T-cell (primary cell): Measurements from ENCODE around the gene ISL2. TPM values are rescaled to one million over a fixed set of nuclear protein-coding genes. Genes with fewer than 3 reads are reported as not detected.

Experiments
- ATAC-seq, 4 experiments: fragments of 200-7000 bp in 3 of 4; fragments of 150-1000 bp in 1 of 4; cut with Tn5 transposase; replicated peaks in 1 of 4; 1 replicate in 3 of 4; 2 replicates in 1 of 4; pipeline ENCODE4 v1.10.0; 2021; ENCODE audit warnings: moderate library complexity in 3 of 4, mild to moderate bottlenecking in 2 of 4, moderate number of reproducible peaks in 1 of 4
- CTCF ChIA-PET, 2 donors: fragments of 300-600 bp; sonication (Branson Sonifier 250); formaldehyde crosslinking; loops; one replicate each; lab custom pipeline; 2022; ENCODE audit warnings: antibody characterized with exemption in 2 of 2; lab: Charles Lee
- POLR2A ChIA-PET, 2 donors: fragments of 300-600 bp; sonication (Branson Sonifier 250); formaldehyde crosslinking; loops; one replicate each; lab custom pipeline; 2022; ENCODE audit warnings: antibody characterized with exemption in 2 of 2; lab: Charles Lee
- DNase-seq, 35 experiments: peaks; one replicate each; pipeline versions ENCODE4 v3.0.0 to v3.0.0-alpha.2; 2013 to 2023
- H3K27ac ChIP-seq: one replicate; pipeline ENCODE4 v1.5.1; 2013; ENCODE audit warnings: low read length
- H3K27me3 ChIP-seq, 2 experiments: replicated peaks in 1 of 2; 1 replicate in 1 of 2; 2 replicates in 1 of 2; pipeline versions ENCODE4 v1.6.1 to v1.7.0; 2013; ENCODE audit warnings: low read length in 1 of 2, mixed read lengths in 1 of 2; ENCODE audit not compliant: control insufficient read depth in 2 of 2, insufficient read depth in 2 of 2; ENCODE audit errors: extremely low read depth in 1 of 2
- H3K36me3 ChIP-seq, 2 donors: 1 replicate in 1 of 2; 2 replicates in 1 of 2; pipeline versions ENCODE4 v1.6.1 to v1.7.0; 2013; ENCODE audit warnings: low read length in 1 of 2; ENCODE audit not compliant: control insufficient read depth in 2 of 2, insufficient read depth in 1 of 2; ENCODE audit errors: extremely low read depth in 1 of 2
- H3K4me1 ChIP-seq, 2 experiments: 1 replicate in 1 of 2; 2 replicates in 1 of 2; pipeline versions ENCODE4 v1.6.1 to v1.7.0; 2013; ENCODE audit warnings: low read length in 2 of 2, mixed read lengths in 1 of 2; ENCODE audit not compliant: insufficient read depth in 2 of 2, control insufficient read depth in 1 of 2; ENCODE audit errors: extremely low read depth in 1 of 2
- H3K4me3 ChIP-seq, 2 donors: 1 replicate in 1 of 2; 2 replicates in 1 of 2; pipeline versions ENCODE4 v1.5.1 to v1.7.0; 2013; ENCODE audit warnings: mild to moderate bottlenecking in 2 of 2, low read length in 1 of 2, moderate library complexity in 1 of 2; ENCODE audit not compliant: control insufficient read depth in 1 of 2; ENCODE audit errors: extremely low read depth in 1 of 2
- H3K9me3 ChIP-seq: 2 replicates; pipeline ENCODE4 v1.7.0; 2013
- H3K27ac Mint-ChIP-seq, 2 donors: one replicate each; pipeline ENCODE4 v1.8.0; 2020 to 2021; ENCODE audit warnings: mild to moderate bottlenecking in 2 of 2, mixed read lengths in 2 of 2
- H3K27me3 Mint-ChIP-seq, 2 donors: one replicate each; pipeline ENCODE4 v1.8.0; 2021 to 2022; ENCODE audit warnings: mixed read lengths in 2 of 2
- H3K36me3 Mint-ChIP-seq: one replicate; pipeline ENCODE4 v1.8.0; 2021; ENCODE audit warnings: mixed read lengths
- H3K4me1 Mint-ChIP-seq, 3 donors: one replicate each; pipeline ENCODE4 v1.8.0; 2020 to 2022; ENCODE audit warnings: mixed read lengths in 3 of 3, mild to moderate bottlenecking in 1 of 3
- H3K4me3 Mint-ChIP-seq, 3 donors: one replicate each; pipeline ENCODE4 v1.8.0; 2020 to 2022; ENCODE audit warnings: mild to moderate bottlenecking in 3 of 3, mixed read lengths in 3 of 3, moderate library complexity in 3 of 3
- H3K9me3 Mint-ChIP-seq, 3 donors: one replicate each; pipeline ENCODE4 v1.8.0; 2020 to 2022; ENCODE audit warnings: mixed read lengths in 3 of 3
- WGBS: methylation state at CpG from one replicate; pipeline ENCODE4 v1.1.5; 2013; ENCODE audit warnings: missing lambda C conversion rate; ENCODE audit not compliant: insufficient coverage; 5-methylcytosine and 5-hydroxymethylcytosine counted together
- total RNA-seq, 35 experiments: library from RNA in 6 of 35; stranded (reverse) in 6 of 35; fragments of 120-200 nt in 1 of 35; gene quantifications; one replicate each; pipeline versions ENCODE4 v1.2.1 to v1.2.4 and lab custom pipeline; 2013 to 2026

Gene ISL2
- total RNA-seq, 5 donors from 2014 or later (not counting 1 experiment from before 2014, with no cell fraction given), result 0.23 to 0.44 (median 0.26) TPM; not detected in 2

- no peak for ATAC-seq
- Mint-ChIP-seq H3K9me3 (no peaks in the 10 kb centered on the region), H3K4me3 (no peak overlapping the region), H3K27ac (no peak overlapping the region), H3K4me1 (no peaks in the 10 kb centered on the region), H3K36me3 (no peaks in the 10 kb centered on the region), H3K27me3 (peaks cover 29 to 36% of the 10 kb centered on the region in 2 donors)
- CTCF ChIA-PET, result no interaction called here
- H3K36me3 ChIP-seq, result no peaks in the 10 kb centered on the region
- H3K27ac ChIP-seq, result no peak overlapping the region
- 100% methylated on average over 1 of the region's 5 CpGs for WGBS
- POLR2A ChIA-PET, result no interaction called here
- no peak for DNase-seq
- H3K4me3 ChIP-seq, result no peak overlapping the region
- H3K9me3 ChIP-seq, result no peaks in the 10 kb centered on the region
- peaks cover 6 to 39% of the 10 kb centered on the region in 2 experiments for H3K27me3 ChIP-seq
- no peaks in the 10 kb centered on the region for H3K4me1 ChIP-seq
Observed at GRCh38 chr15:76321602-76322001, 15.0 kb upstream of the ISL2 start.

- Histone ChIP-seq H3K4me1 (no peaks in the 10 kb centered on the region), H3K27ac (no peak overlapping the region), H3K9me3 (no peaks in the 10 kb centered on the region), H3K4me3 (no peak overlapping the region), H3K36me3 (no peaks in the 10 kb centered on the region), H3K27me3 (peaks cover 7 to 39% of the 10 kb centered on the region in 2 experiments)
- ChIA-PET POLR2A (no interaction called here), CTCF (no interaction called here)
- ATAC-seq (no peak), DNase-seq (no peak)
- no peak overlapping the region for H3K27ac Mint-ChIP-seq
- H3K4me1 Mint-ChIP-seq, result no peaks in the 10 kb centered on the region
- H3K27me3 Mint-ChIP-seq, result peaks cover 37 to 43% of the 10 kb centered on the region in 2 donors
- no peaks in the 10 kb centered on the region for H3K9me3 Mint-ChIP-seq
- H3K4me3 Mint-ChIP-seq, result no peak overlapping the region
- H3K36me3 Mint-ChIP-seq, result no peaks in the 10 kb centered on the region
- WGBS, result no CpG with 5 or more reads among the region's 3 CpGs
Observed at GRCh38 chr15:76324066-76324465, 12.5 kb upstream of the ISL2 start.

DNA sequence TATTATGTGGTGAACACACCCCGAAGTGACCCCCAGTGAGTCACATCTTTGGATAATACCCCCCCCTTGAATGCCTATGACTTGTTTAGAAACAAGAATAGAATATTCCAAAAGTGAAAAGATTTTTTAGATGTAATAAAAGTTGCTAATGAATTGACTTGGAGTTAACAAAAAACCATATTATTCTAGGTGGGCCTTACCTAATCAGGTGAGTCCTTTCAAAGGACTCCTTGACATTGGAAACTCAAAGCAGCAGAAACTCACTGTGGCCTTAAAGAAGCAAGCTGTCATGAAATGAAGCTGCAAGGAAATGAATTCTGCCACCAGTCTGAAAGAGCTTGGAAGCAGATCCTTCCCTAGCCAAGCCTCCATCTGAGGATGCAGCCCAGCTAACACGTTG lies 10.9 kb upstream of the ISL2 start:
- Mint-ChIP-seq H3K27ac (no peak overlapping the region), H3K4me3 (no peak overlapping the region), H3K27me3 (peaks cover 47 to 54% of the 10 kb centered on the region in 2 donors), H3K4me1 (no peaks in the 10 kb centered on the region), H3K9me3 (no peaks in the 10 kb centered on the region), H3K36me3 (no peaks in the 10 kb centered on the region)
- Histone ChIP-seq H3K4me1 (no peaks in the 10 kb centered on the region), H3K4me3 (no peak overlapping the region), H3K9me3 (no peaks in the 10 kb centered on the region), H3K36me3 (no peaks in the 10 kb centered on the region), H3K27ac (no peak overlapping the region), H3K27me3 (peaks cover 12 to 46% of the 10 kb centered on the region in 2 experiments)
- no peak for DNase-seq
- no CpG with 5 or more reads among the region's 2 CpGs for WGBS
- ChIA-PET CTCF (no interaction called here), POLR2A (interaction anchor here in 1 of 2 donors (0.6 kb wide), 1 partner anchor 79 kb away, joined by 3 read pairs; no protein-coding TSS in a partner anchor)
- ATAC-seq, result no peak

DNA sequence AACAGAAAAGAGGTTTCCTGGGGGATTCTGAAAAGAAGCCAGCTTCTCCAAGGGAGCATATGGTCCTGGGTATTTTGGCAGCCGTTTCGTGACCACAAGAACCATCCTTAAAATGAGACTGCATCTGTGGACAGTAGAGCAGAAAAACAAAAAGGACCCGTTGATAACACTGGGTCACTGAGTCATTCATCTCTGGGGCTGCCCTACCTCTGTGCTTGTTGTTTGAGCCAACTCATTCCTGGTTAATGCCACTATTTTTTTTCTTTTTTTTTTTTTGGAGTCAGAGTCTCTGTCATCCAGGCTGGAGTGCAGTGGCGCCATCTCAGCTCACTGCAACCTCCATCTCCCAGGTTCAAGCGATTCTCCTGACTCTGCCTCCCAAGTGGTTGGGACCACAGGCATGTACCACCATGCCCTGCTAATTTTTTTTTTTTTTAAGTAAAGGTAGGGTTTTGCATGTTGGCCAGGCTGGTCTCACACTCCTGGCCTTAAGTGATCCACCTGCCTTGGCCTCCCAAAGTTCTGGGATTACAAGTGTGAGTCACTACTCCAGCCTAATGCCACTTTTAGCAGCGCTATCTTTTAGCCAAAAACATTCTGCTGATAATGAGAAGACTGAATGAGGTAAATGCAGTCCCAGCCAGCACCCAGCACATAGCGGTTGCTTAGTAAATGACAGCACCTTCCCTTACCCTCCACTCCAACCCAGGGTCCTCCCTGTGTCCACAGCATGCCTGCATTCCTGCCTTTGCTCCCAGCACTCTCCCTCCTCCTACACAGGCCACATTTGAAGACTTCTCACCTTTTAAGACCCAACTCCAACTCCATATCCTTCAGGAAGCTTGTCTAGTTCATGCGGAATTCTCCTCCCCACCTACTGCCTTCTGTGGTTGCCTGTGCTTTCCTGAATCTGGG lies 9.1 kb upstream of the ISL2 start:
- no peak overlapping the region for H3K4me3 Mint-ChIP-seq
- H3K27ac ChIP-seq, result no peak overlapping the region
- H3K27ac Mint-ChIP-seq, result no peak overlapping the region
- no peaks in the 10 kb centered on the region for H3K4me1 Mint-ChIP-seq
- H3K36me3 Mint-ChIP-seq, result no peaks in the 10 kb centered on the region
- H3K27me3 Mint-ChIP-seq, result peaks cover 52 to 53% of the 10 kb centered on the region in 2 donors
- CTCF ChIA-PET, result no interaction called here
- no peaks in the 10 kb centered on the region for H3K36me3 ChIP-seq
- no peak overlapping the region for H3K4me3 ChIP-seq
- no peak for ATAC-seq
- H3K9me3 Mint-ChIP-seq, result no peaks in the 10 kb centered on the region
- WGBS, result 75% methylated on average over 5 of the region's 8 CpGs
- H3K4me1 ChIP-seq, result no peaks in the 10 kb centered on the region
- no peaks in the 10 kb centered on the region for H3K9me3 ChIP-seq
- POLR2A ChIA-PET, result no interaction called here
- DNase-seq, result no peak
- peaks cover 12 to 43% of the 10 kb centered on the region in 2 experiments for H3K27me3 ChIP-seq

- Mint-ChIP-seq H3K27me3 (peaks cover 53 to 54% of the 10 kb centered on the region in 2 donors), H3K9me3 (no peaks in the 10 kb centered on the region), H3K36me3 (no peaks in the 10 kb centered on the region), H3K4me1 (no peaks in the 10 kb centered on the region), H3K4me3 (no peak overlapping the region), H3K27ac (no peak overlapping the region)
- Histone ChIP-seq H3K27me3 (peaks cover 12 to 42% of the 10 kb centered on the region in 2 experiments), H3K4me1 (no peaks in the 10 kb centered on the region), H3K36me3 (no peaks in the 10 kb centered on the region), H3K4me3 (no peak overlapping the region), H3K27ac (no peak overlapping the region), H3K9me3 (no peaks in the 10 kb centered on the region)
- CTCF ChIA-PET, result no interaction called here
- DNase-seq (no peak), ATAC-seq (no peak)
- 73% methylated on average over 3 of the region's 8 CpGs for WGBS
- POLR2A ChIA-PET, result no interaction called here
Observed at GRCh38 chr15:76328106-76328696, 8.4 kb upstream of the ISL2 start.

GRCh38 chr15:76328958-76329357 lies 7.6 kb upstream of the ISL2 start:
- no peak for DNase-seq
- ATAC-seq, result no peak
- Histone ChIP-seq H3K4me1 (no peaks in the 10 kb centered on the region), H3K4me3 (no peak overlapping the region), H3K27ac (no peak overlapping the region), H3K27me3 (peaks cover 12 to 44% of the 10 kb centered on the region in 2 experiments), H3K9me3 (no peaks in the 10 kb centered on the region), H3K36me3 (no peaks in the 10 kb centered on the region)
- Mint-ChIP-seq H3K9me3 (no peaks in the 10 kb centered on the region), H3K36me3 (no peaks in the 10 kb centered on the region), H3K27me3 (peaks cover 49 to 58% of the 10 kb centered on the region in 2 donors), H3K27ac (no peak overlapping the region), H3K4me3 (no peak overlapping the region), H3K4me1 (peaks cover 0 to under 1% (median 0%) of the 10 kb centered on the region in 3 donors)
- 80% methylated on average over 3 of the region's 4 CpGs for WGBS
- CTCF ChIA-PET, result interaction anchor here in 1 of 2 donors (0.5 kb wide), 1 partner anchor 89 kb away, joined by 3 read pairs; no protein-coding TSS in a partner anchor
- POLR2A ChIA-PET, result no interaction called here
